Measurements from ENCODE around the gene CMC1. TPM values are rescaled to one million over a fixed set of nuclear protein-coding genes. Genes with fewer than 3 reads are reported as not detected.

CMC1 gene
- total and polyA plus RNA-seq, 9 of the 15 experiments (the other 6 are each of a cell fraction or from before 2014, with no cell fraction given): 15.9 to 74.6 (median 48.9) TPM

- TF ChIP-seq ESRRA (IDR thresholded peaks at IDR 0.05; ENCODE audit: borderline replicate concordance, low read depth) (0 out of 2 replicates have a peak, but pooled peaks have one; percentile 38), ZBTB7A (IDR thresholded peaks at IDR 0.05; ENCODE audit: borderline replicate concordance, control insufficient read depth, low read depth, low read length) (peak; percentile 95), E2F3 (CRISPR knock-in tag; IDR thresholded peaks at IDR 0.05) (0 out of 2 replicates have a peak, but pooled peaks have one; percentile 61), HNRNPLL (IDR thresholded peaks at IDR 0.05; ENCODE audit: low read depth, low read length, poor library complexity, severe bottlenecking) (peak; percentile 86), ZNF311 (CRISPR knock-in tag; IDR thresholded peaks at IDR 0.05) (no peak), RBFOX2 (IDR thresholded peaks at IDR 0.05; ENCODE audit: low read depth, low read length) (peak; percentile 97), PCBP1 (IDR thresholded peaks at IDR 0.05; ENCODE audit: low read depth, low read length, poor library complexity, severe bottlenecking) (peak; percentile 74), ZNF57 (CRISPR knock-in tag; IDR thresholded peaks at IDR 0.05) (peak; percentile 43; the same call in 1 of the 2 replicates), TBL1XR1 (IDR thresholded peaks at IDR 0.05; ENCODE audit: low read length in 2 of 2) (no peak), CCNT2 (IDR thresholded peaks at IDR 0.05; ENCODE audit: borderline replicate concordance, extremely low read depth, insufficient read length, low read depth, low read length) (peak; percentile 65), ZNF707 (CRISPR knock-in tag; conservative IDR thresholded peaks at IDR 0.05) (0 out of 2 replicates have a peak, but pooled peaks have one; percentile 6)
- TF ChIP-seq, protein P1, sequence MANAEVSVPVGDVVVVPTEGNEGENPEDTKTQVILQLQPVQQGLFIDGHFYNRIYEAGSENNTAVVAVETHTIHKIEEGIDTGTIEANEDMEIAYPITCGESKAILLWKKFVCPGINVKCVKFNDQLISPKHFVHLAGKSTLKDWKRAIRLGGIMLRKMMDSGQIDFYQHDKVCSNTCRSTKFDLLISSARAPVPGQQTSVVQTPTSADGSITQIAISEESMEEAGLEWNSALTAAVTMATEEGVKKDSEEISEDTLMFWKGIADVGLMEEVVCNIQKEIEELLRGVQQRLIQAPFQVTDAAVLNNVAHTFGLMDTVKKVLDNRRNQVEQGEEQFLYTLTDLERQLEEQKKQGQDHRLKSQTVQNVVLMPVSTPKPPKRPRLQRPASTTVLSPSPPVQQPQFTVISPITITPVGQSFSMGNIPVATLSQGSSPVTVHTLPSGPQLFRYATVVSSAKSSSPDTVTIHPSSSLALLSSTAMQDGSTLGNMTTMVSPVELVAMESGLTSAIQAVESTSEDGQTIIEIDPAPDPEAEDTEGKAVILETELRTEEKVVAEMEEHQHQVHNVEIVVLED (CRISPR knock-in tag; IDR thresholded peaks at IDR 0.05): peak; percentile 34; the same call in 1 of the 2 replicates
- TF ChIP-seq, protein P2, sequence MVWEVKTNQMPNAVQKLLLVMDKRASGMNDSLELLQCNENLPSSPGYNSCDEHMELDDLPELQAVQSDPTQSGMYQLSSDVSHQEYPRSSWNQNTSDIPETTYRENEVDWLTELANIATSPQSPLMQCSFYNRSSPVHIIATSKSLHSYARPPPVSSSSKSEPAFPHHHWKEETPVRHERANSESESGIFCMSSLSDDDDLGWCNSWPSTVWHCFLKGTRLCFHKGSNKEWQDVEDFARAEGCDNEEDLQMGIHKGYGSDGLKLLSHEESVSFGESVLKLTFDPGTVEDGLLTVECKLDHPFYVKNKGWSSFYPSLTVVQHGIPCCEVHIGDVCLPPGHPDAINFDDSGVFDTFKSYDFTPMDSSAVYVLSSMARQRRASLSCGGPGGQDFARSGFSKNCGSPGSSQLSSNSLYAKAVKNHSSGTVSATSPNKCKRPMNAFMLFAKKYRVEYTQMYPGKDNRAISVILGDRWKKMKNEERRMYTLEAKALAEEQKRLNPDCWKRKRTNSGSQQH (CRISPR knock-in tag; IDR thresholded peaks at IDR 0.05): 0 out of 2 replicates have a peak, but pooled peaks have one; percentile 61
- TF ChIP-seq, protein P3, sequence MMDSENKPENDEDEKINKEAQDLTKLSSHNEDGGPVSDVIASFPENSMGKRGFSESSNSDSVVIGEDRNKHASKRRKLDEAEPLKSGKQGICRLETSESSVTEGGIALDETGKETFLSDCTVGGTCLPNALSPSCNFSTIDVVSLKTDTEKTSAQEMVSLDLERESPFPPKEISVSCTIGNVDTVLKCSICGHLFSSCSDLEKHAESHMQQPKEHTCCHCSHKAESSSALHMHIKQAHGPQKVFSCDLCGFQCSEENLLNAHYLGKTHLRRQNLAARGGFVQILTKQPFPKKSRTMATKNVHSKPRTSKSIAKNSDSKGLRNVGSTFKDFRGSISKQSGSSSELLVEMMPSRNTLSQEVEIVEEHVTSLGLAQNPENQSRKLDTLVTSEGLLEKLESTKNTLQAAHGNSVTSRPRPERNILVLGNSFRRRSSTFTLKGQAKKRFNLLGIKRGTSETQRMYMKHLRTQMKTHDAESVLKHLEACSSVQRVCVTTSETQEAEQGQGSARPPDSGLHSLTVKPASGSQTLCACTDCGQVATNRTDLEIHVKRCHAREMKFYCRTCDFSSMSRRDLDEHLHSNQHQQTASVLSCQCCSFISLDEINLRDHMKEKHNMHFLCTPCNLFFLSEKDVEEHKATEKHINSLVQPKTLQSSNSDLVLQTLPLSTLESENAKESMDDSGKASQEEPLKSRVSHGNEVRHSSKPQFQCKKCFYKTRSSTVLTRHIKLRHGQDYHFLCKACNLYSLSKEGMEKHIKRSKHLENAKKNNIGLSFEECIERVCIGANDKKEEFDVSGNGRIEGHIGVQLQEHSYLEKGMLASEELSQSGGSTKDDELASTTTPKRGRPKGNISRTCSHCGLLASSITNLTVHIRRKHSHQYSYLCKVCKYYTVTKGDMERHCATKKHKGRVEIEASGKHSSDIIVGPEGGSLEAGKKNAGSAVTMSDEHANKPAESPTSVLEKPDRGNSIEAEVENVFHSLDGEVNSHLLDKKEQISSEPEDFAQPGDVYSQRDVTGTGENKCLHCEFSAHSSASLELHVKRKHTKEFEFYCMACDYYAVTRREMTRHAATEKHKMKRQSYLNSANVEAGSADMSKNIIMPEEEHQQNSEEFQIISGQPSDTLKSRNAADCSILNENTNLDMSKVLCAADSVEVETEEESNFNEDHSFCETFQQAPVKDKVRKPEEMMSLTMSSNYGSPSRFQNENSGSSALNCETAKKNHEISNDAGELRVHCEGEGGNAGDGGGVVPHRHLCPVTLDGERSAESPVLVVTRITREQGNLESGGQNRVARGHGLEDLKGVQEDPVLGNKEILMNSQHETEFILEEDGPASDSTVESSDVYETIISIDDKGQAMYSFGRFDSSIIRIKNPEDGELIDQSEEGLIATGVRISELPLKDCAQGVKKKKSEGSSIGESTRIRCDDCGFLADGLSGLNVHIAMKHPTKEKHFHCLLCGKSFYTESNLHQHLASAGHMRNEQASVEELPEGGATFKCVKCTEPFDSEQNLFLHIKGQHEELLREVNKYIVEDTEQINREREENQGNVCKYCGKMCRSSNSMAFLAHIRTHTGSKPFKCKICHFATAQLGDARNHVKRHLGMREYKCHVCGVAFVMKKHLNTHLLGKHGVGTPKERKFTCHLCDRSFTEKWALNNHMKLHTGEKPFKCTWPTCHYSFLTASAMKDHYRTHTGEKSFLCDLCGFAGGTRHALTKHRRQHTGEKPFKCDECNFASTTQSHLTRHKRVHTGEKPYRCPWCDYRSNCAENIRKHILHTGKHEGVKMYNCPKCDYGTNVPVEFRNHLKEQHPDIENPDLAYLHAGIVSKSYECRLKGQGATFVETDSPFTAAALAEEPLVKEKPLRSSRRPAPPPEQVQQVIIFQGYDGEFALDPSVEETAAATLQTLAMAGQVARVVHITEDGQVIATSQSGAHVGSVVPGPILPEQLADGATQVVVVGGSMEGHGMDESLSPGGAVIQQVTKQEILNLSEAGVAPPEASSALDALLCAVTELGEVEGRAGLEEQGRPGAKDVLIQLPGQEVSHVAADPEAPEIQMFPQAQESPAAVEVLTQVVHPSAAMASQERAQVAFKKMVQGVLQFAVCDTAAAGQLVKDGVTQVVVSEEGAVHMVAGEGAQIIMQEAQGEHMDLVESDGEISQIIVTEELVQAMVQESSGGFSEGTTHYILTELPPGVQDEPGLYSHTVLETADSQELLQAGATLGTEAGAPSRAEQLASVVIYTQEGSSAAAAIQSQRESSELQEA (IDR thresholded peaks at IDR 0.05; ENCODE audit: low read depth): no peak
Observed at GRCh38 chr3:28241221-28242160, at the start of gene CMC1 (continued).
